GM21619 (cell line): ENCODE data around the gene LAG3.
"Not testable (repeated sequence)": the region's sequence is repeated elsewhere in the genome, so short reads cannot be mapped to it uniquely, and the experiment has no call there.

Experiments
- ATAC-seq: cut with Tn5 transposase; IDR thresholded peaks from one replicate; pipeline ENCODE4 v1.9.1; 2021; ENCODE audit not compliant: unreplicated experiment

Gene LAG3

GRCh38 chr12:6772331-6772695, at the start of gene LAG3:
TSS of gene LAG3 (plus strand) at chr12:6772520. CDS start at chr12:6772853, 333 bp downstream.
- ATAC-seq, result no peak

DNA sequence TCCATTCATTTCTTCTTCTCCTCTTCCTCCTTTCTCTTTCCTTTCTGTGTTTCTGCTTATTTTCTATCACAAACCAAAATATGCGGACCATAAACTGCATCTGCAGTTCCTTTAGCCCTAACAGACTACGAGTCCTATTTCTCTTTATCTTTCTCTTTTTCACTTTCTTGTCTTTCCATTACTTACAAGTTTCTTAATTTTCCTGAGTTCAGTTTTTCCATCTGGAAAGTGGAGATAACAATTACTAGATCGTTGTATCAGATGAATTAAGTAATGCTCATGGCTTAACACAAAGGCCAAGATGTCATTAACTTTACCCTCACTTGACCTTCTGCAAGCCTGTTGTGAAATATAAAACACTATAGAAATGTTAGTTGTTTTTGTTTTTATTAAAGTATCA, 49.5 kb upstream of the LAG3 start:
- ATAC-seq, result no peak

GRCh38 chr12:6723607-6724408, 48.5 kb upstream of the LAG3 start, which contains the start of gene COPS7A:
TSS of gene COPS7A (plus strand) at chr12:6724046. CDS start at chr12:6724657, 611 bp downstream.
- ATAC-seq, result peak; percentile 90

- ATAC-seq, result no peak
Observed at GRCh38 chr12:6724409-6724797, 47.9 kb upstream of the LAG3 start.

- ATAC-seq, result no peak
Observed at GRCh38 chr12:6725350-6725749, 47.0 kb upstream of the LAG3 start.

GRCh38 chr12:6729186-6729585, 43.1 kb upstream of the LAG3 start:
- no peak for ATAC-seq

GRCh38 chr12:6730169-6730568, 42.2 kb upstream of the LAG3 start:
- ATAC-seq, result no peak

- no peak for ATAC-seq
Observed at GRCh38 chr12:6734506-6735387, 37.6 kb upstream of the LAG3 start.

- no peak for ATAC-seq
Observed at GRCh38 chr12:6735448-6736191, 36.7 kb upstream of the LAG3 start.

DNA sequence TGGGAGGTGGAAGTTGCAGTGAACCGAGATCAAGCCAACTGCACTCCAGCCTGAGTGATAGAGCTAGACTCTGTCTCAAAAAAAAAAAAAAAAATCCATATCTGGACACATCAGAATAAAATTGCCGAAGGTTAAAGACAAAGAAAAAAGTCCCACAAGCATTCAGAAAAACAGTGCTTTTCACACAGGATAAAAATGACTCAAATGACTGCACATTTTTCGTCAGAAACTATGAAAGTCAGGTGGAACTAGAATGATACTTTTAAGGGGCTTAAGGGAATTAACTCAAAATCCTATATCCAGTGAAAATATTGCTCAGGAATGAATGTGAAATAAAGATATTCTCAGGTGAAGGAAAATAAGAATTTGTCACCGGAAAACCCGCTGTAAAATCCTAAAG, 35.6 kb upstream of the LAG3 start:
- no peak for ATAC-seq

DNA sequence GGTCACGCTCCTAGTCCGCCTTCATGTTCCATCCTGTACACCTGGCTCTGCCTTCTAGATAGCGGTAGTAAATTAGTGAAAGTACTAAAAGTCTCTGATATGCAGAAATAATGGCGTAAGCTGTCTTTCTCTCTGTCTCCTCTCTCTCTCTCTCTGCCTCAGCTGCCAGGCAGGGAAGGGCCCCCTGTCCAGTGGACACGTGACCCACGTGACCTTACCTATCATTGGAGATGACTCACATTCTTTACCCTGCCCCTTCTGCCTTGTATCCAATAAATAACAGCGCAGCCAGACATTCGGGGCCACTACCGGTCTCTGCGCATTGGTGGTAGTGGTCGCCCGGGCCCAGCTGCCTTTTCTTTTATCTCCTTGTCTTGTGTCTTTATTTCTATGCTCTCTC, 30.2 kb upstream of the LAG3 start:
- not testable (repeated sequence) for ATAC-seq

DNA sequence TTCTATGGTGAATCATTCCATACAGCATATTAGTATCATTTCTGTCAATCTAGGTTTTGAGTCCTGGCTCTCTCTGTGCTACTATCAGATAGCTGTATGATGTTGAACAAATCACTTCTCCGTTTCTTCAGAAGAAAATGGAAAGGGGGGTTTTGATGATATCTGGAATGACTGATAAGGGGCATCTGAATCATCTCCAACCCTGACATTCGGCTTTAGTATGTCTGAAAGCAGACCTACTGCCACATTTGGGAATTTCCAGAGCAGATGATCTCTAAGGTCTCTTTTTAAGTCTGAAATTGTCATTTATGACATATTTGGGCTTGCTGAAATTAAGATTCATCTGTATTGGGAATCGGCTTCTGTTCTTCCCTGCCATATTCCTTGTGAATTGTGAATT, 29.5 kb upstream of the LAG3 start:
- ATAC-seq, result no peak

DNA sequence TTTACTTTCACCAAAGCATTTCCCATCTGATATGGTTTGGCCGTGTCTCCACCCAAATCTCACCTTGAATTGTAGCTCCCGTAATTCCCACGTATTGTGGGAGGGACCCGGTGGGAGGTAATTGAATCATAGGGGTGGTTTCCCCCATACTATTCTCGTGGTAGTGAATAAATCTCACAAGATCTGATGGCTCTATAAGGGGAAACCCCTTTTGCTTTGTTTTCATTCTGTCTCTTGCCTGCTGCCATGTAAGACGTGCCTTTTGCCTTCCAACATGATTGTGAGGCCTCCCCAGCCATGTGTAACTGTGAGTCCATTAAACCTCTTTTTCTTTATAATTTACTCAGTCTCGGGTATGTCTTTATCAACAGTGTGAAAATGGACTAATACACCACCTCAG, 29.0 kb upstream of the LAG3 start:
- ATAC-seq, result not testable (repeated sequence)

DNA sequence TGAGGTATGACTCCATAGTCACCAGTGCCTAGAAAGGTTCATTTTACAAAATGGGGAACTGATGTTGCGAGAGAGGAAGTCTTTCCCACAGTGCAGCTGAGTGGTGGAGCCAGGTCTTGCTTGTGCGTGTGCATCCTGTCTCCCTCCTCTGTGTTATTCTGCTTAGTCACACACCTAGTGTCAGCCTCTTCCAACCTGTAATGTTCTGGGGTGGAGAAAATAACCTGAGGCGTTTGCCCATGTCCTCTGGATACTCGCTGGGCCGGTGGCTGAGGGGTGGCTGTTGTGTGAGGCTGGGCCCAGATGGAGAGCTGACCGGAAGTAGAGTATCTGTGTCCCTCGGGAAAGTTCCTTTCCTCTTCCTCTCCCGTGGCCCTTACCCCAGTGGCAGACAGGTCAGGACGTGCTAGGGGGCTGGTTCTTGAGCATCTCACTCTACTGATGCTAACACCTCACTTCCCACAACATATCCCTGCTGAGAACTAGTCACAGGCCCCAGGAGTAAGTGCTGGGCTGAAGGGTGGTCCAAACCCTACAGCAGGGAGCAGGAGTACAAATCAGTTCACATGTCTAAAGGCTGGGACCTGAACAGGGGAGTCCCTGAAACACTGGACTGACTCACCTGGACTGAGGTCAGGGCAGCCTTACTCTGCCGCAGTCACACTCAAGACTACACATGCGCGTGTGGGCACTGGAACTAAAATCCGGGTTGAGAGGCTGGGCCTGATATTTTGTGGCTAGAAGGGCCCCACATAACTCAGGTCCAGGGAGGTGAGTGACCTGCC, 26.4 kb upstream of the LAG3 start:
- ATAC-seq, result no peak

DNA sequence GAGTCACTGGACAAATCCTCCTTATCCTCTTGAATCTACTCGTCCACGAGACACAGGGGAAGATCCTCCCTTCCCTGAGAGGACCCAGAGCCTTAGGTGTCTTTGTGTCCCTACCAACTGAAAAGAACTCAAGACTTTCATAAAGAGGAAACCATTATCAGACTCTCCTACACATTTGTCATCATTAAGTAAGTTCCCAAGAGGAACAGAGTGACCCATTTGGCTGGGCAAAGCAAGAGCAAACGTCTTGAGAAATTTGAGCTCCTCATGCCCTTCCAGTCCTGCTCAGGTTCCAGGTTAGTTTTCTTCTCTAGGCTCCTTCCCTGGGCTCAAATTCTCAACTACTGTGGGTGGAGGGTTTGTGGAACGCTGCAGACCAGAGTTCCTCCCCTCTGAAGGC, 25.1 kb upstream of the LAG3 start:
- ATAC-seq, result no peak

GRCh38 chr12:6748761-6749160, 23.6 kb upstream of the LAG3 start:
- ATAC-seq, result no peak

DNA sequence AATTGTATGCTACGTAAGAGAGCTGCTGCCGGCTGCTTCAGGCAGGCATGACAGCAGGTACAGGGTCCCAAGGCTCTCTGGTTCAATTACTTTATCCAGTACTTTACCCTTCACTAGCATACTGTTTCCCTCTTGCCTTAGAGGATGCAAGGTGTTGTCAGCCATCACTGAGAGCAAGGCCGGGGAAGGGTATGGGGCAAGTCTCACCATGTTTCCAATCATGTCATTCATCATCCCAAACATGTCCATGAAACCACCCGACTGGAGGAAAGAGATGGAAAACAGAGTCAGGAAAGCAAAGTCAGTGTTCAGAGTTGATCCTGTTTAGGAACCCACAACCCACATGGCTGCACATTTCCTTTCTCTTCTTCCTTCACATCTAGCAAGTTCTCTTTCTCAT, 21.8 kb upstream of the LAG3 start:
- no peak for ATAC-seq

- ATAC-seq, result no peak
Observed at GRCh38 chr12:6751767-6752166, 20.6 kb upstream of the LAG3 start.

DNA sequence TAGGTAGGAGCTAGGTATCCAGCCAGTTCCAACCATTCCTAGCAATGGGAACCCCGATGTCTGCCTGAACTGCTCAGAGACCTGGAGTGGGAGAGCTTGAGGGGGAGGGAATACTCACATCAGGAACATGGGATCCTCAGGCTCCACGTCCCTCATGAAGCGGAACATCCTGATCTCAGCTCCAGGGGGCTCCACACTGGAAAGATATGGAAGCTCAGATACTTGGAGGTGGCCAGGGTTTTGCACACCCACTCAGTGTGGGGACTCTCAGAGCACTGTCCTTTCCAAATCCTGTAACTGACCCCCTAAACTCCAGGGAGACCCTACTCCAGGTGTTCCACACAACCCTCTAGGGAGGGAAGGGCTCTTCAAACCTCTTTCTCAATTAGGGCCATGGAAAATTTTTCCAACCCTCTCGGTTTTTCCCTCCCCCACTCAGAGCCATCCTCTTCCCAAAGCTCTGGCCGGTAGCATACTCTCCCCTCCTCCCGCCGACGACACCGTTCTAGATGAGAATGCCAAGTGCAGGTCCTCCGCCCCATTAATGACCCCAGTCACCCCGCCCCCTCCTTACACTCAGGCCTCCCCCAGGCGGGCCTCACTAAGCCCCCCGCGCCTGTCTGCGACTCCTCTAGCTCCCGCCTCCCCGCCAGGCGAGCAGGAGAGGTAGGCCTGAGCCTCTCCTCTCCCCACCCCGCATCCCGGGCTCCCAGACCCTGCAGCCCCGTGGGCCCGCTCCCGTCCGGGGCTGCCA, 20.0 kb upstream of the LAG3 start:
- ATAC-seq, result no peak
